HepG2 (cell line): ENCODE measurements around the gene WNT6.

Experiments
- BCLAF1 ChIP-seq: fragments of 450-650 bp; IDR thresholded peaks from 2 replicates; pipeline ENCODE4 v1.6.1; 2017; ENCODE audit warnings: mild to moderate bottlenecking
- FOXJ3 ChIP-seq: sonication (generic); formaldehyde crosslinking; IDR thresholded peaks from 2 replicates; pipeline ENCODE4 v1.4.0; 2020; ENCODE audit warnings: missing genetic modification reagents, mild to moderate bottlenecking, borderline replicate concordance
- HCFC1 ChIP-seq: fragments of 150-350 bp; IDR thresholded peaks from 2 replicates; pipeline ENCODE4 v1.6.1; 2014; ENCODE audit warnings: low read depth, low read length
- ZNF274 ChIP-seq: sonication (generic); formaldehyde crosslinking; IDR thresholded peaks from 2 replicates; pipeline ENCODE4 v1.5.1; 2020; ENCODE audit warnings: mild to moderate bottlenecking, missing genetic modification reagents
- TF ChIP-seq, protein P1 (sequence below): sonication (generic); formaldehyde crosslinking; IDR thresholded peaks from 2 replicates; pipeline ENCODE4 v1.5.0; 2020; ENCODE audit warnings: mild to moderate bottlenecking, missing genetic modification reagents, moderate library complexity

DNA sequence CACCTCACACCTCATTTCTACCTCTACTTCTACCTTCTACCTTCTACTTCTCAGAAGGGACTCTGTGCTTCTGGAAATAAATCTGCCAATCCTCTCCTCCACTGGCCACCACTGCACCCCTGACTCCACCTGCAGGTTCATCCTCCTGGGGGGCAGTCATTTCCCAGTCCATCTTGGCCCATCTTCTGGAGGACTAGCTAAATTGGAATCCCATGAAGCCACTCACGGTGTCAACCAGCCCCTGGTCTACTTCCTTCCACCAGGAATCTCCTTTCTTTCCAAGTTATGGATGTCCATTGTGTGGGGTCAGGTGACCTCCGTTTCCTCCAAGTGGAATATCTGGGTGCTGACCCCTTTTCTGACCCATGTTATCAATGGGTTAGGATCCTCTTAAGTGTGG lies 24.9 kb downstream of the WNT6 start:
- TF ChIP-seq, protein P1, sequence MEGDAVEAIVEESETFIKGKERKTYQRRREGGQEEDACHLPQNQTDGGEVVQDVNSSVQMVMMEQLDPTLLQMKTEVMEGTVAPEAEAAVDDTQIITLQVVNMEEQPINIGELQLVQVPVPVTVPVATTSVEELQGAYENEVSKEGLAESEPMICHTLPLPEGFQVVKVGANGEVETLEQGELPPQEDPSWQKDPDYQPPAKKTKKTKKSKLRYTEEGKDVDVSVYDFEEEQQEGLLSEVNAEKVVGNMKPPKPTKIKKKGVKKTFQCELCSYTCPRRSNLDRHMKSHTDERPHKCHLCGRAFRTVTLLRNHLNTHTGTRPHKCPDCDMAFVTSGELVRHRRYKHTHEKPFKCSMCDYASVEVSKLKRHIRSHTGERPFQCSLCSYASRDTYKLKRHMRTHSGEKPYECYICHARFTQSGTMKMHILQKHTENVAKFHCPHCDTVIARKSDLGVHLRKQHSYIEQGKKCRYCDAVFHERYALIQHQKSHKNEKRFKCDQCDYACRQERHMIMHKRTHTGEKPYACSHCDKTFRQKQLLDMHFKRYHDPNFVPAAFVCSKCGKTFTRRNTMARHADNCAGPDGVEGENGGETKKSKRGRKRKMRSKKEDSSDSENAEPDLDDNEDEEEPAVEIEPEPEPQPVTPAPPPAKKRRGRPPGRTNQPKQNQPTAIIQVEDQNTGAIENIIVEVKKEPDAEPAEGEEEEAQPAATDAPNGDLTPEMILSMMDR: no peak
- TF ChIP-seq HCFC1 (no peak), ZNF274 (CRISPR knock-in tag) (no peak), FOXJ3 (CRISPR knock-in tag) (no peak), BCLAF1 (no peak)
